GM21423 (cell line): ENCODE results near the gene MOGAT1.
A peak's percentile ranks its signal among the peaks of the same experiment; 100 is the strongest.
"Not testable (repeated sequence)": the region's sequence is repeated elsewhere in the genome, so short reads cannot be mapped to it uniquely, and the experiment has no call there.

Experiments
- ATAC-seq: cut with Tn5 transposase; IDR thresholded peaks from one replicate; pipeline ENCODE4 v1.9.1; 2021; ENCODE audit warnings: mild to moderate bottlenecking, moderate library complexity; ENCODE audit not compliant: unreplicated experiment

MOGAT1 gene

DNA sequence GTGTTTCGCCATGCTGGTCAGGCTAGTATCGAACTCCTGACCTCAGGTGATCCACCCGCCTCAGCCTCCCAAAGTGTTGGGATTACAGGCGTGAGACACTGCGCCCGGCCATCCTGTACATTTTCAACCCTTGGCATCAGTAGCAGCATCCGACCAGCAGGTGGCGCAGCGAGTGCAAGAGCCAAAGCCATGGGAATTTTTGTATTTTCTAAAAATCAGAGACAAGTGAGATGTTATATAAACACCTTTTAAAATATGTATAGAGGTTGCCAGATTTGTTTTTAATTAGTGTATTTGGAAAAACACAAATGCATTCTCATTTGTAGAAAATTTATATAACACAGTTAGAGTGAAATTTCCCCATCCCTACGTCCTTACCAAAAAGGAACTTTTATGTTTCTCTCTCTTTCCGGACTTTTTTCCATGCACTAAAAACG, 36.8 kb downstream of the MOGAT1 start:
- ATAC-seq: no peak

- ATAC-seq: peak; percentile 70
These were observed 37.9 kb downstream of the MOGAT1 start for GRCh38 chr2:222709191-222709891.

- ATAC-seq: no peak
These were observed 39.3 kb downstream of the MOGAT1 start for GRCh38 chr2:222710736-222711135.

DNA sequence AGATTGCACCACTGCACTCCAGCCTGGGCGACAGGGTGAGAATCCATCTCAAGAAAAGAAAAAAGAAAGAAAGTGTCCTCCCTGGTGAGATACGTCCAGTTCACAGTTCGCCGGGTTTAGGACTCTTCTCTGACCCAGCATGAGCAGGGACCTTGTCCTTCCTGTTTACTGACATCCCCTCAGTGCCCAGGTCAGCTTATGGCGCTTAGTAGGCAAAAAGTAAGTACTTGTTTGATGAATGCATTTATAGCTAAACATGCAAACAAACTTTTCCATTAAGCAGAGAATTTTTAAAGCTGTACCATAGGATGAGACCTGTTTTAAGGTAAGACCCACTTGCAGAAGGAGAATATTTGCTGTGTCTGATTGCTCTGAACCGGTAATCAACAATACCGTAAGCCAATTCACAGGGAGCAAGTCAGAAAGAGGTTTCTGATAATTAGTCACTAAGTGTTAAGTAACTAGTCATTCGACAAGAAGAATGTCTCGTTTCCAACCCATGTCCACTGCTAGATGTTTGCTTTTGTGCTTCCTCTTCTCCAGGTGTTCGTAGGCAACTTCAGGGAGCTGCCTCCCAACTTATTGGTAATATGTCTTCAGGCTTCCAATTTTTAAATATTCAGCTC, 40.0 kb downstream of the MOGAT1 start:
- no peak for ATAC-seq

DNA sequence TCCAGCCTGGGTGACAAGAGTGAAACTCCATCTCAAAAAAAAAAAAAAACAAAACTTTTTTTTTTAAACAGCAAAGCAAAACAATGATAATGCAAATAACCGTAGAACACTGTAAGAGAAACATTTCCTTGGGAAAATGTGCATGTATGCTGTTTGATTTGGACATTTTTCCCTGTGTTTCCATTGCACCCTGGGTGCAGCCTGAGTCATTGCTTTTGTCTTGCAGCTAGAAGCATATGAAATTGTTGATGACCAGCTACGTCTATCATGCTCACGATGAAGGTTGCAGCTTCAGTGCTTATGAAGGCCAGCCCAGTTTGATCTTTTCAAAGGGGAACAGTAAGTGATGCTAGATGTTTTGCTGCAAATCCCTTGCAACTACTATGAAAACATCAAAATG, 41.5 kb downstream of the MOGAT1 start:
- ATAC-seq: no peak

- ATAC-seq: no peak
These were observed 43.1 kb downstream of the MOGAT1 start for GRCh38 chr2:222714361-222715241.

DNA sequence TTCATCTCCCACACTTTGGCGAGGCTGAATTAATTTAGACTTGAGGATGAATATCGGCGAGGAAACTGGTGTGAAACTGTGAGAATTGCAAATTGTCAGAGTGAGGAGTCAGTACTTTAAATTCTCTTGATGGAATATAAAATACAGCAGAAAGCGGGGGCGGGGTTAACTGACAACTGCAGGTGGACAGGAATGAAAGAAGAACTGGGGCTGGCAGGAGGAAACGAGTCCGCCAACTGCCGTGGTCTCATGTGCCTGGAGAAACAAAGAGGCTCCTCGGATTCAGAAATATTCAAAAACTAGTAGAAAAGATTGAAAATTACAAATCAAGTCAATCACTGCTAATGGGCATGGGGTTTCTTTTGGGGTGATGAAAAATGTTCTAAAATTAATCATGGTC, 44.3 kb downstream of the MOGAT1 start:
- ATAC-seq: peak; percentile 52

DNA sequence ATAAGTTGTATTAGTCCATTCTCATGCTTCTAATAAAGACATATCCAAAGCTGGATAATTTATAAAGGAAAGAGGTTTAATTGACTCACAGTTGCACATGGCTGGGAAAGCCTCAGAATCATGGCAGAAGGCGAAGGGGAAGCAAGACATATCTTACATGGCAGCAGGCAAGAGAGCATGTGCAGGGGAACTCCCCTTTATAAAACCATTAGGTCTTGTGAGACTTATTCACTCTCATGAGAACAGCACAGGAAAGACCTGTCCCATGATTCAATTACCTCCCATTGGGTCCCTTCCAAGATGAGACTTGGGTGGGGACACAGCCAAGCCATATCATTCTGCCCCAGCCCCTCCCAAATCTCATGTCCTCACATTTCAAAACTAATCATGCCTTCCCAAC, 48.3 kb downstream of the MOGAT1 start:
- ATAC-seq: not testable (repeated sequence)

GRCh38 chr2:222721597-222721996, 50.1 kb downstream of the MOGAT1 start:
- ATAC-seq: not testable (repeated sequence)

GRCh38 chr2:222722327-222722946, 51.0 kb downstream of the MOGAT1 start:
- peak; percentile 98 for ATAC-seq

DNA sequence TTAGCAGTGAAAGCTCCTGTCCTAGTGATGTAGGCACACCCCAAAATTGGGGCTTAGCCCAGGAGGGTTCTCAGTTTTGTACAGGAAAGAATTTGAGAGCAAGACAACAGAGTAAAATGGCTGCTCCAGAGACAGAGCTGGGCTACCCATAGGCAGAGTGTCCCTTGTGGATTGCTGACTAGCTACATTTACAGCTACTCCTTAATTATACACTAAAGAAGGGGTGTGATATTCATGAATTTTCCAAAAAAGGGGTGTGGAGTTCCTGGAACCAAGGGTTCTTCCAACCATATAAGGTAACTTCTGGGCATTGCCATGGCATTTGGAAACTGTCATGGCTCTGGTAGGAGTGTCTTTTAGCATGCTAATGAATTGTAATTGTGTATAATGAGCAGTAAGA, 52.8 kb downstream of the MOGAT1 start:
- no peak for ATAC-seq

DNA sequence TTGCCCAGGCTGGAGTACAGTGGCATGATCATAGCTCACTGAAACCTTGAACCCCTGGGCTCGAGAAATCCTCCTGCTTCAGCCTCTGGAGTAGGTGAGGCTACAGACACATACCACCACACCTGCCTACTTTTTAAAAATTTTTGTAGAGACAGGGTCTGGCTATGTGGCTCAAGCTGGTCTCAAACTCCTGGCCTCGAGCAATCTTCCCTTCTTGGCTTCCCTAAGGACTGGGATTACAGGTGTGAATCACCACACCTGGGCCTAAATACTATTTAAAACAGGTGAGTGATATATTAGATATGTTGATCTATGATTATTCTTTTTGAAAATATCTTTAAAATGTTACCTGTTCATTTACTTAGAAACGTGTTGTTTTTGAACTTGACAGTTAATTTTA, 57.2 kb downstream of the MOGAT1 start:
- ATAC-seq: no peak

DNA sequence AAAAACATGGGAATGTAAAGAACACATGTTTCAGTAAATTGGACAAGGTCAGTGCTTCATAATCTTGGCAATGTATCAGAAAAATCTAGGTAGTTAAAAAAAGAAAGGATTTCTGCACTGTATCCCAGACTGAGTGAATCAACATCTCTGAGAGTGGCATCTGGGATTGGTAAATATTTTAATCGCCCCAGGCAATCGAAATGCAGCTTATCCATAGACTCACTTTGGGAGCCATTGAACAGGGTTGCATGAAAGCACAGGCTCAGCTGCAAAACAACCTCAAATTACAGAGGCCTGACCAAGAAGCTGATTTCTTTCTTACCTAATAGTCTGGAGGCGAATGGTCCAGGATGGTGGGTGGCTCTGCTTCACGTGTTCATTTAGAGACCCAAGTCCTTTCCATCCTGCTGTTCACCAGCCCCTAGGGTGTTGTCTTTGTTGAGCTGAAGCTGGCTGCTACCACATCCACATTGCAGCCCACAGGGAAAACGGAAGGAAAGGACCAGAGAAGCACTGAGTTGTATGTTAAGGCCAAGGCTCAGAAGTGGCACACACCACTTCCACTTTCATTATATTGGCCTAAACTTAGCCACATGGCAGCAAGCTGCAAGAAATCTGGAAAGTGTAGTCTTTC, 59.0 kb downstream of the MOGAT1 start:
- peak; percentile 61 for ATAC-seq

GRCh38 chr2:222731201-222731621, 59.8 kb downstream of the MOGAT1 start:
- no peak for ATAC-seq

DNA sequence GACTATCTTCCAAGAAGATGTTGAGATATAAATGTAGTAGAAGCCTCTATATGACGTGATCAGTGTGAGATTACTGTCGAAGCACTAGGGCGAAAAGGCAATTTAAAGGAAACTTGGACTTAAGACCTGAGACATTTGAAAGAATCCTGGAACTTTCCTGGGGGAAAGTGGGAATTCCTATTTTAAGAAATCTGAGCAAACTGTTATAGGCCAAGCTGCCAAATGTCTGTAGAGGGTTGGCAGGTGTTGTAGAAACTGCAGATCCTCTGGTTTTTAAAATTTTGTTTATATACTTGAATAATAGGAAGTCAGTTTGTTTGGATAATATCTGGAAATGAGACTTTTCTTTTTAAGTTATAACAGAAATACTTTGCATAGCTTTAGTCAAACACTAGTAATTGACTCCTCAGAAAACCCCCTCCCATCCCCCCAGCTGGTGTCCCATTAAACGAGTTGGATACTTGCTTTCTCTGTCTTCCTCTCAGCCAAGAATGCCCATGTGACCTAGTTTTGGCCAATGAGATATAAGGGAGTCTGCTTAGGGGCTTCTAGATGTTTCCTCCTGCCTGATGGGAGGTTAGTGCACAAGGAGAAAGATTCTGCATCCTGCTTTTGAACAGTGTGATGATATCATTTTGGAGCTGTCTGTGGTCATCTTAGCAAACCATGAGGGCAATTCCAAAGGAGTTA, 61.2 kb downstream of the MOGAT1 start:
- no peak for ATAC-seq

DNA sequence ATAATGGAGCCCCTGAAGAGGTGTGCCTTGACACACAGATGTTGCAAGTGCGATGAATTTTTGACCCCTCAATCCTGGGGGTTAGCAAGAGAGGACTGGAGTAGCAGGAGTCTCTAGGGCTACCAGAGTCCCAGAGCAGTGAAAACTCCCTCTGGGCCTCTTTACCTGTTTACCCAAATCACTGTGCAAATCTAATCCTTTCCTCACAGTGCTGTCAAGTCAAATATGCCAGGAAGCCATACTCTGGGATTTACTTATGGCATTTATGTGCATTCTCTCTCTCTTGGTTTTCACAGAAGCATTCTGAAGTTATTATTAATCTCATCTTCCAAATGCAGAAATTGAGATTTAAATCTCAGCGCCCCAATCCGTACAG, 62.0 kb downstream of the MOGAT1 start:
- ATAC-seq: no peak

- no peak for ATAC-seq
These were observed 62.6 kb downstream of the MOGAT1 start for GRCh38 chr2:222733846-222734702.

- peak; percentile 74 for ATAC-seq
These were observed 63.2 kb downstream of the MOGAT1 start for GRCh38 chr2:222734703-222735014.

GRCh38 chr2:222736301-222736700, 64.8 kb downstream of the MOGAT1 start:
- ATAC-seq: no peak
